Thyroid gland (tissue), 4 donors: ENCODE measurements around the gene ITPRID2.

Experiments
- POLR2A ChIP-seq, 2 donors: fragments of 450-650 bp; IDR thresholded peaks; one replicate each; pipeline ENCODE4 v1.6.1; 2017; ENCODE audit warnings: antibody characterized with exemption in 2 of 2, mild to moderate bottlenecking in 2 of 2, moderate library complexity in 1 of 2
- TF ChIP-seq, protein P1 (sequence below), 6 experiments: fragments of 200-600 bp in 3 of 6; fragments of 450-650 bp in 3 of 6; sonication (generic) in 3 of 6; IDR thresholded peaks; one replicate each; pipeline ENCODE4 v1.5.1; 2016 to 2019; ENCODE audit warnings: antibody characterized with exemption in 6 of 6, mild to moderate bottlenecking in 2 of 6, inconsistent platforms in 1 of 6, moderate library complexity in 1 of 6

DNA sequence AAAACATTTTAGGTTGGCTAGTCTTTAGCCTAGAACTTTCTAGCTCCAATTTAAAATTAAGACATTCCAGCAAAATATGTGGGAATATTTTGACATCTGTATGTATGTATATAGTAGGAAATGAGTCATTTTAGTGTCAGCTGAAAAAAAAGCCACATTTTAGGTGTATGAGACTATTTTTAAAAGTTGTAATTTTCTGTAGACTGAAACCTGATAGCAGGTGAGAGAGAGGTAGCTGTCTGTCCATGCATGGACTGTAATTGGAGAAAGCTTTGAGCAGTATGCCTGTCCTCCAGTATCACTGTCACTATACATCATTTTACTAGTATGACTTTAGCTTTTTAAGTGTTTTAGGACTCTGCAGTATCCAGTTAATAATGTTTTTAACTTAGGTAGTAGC is 68.0 kb downstream of the ITPRID2 start:
- TF ChIP-seq POLR2A (IDR thresholded peaks at IDR 0.05): no peak
- TF ChIP-seq, protein P1, sequence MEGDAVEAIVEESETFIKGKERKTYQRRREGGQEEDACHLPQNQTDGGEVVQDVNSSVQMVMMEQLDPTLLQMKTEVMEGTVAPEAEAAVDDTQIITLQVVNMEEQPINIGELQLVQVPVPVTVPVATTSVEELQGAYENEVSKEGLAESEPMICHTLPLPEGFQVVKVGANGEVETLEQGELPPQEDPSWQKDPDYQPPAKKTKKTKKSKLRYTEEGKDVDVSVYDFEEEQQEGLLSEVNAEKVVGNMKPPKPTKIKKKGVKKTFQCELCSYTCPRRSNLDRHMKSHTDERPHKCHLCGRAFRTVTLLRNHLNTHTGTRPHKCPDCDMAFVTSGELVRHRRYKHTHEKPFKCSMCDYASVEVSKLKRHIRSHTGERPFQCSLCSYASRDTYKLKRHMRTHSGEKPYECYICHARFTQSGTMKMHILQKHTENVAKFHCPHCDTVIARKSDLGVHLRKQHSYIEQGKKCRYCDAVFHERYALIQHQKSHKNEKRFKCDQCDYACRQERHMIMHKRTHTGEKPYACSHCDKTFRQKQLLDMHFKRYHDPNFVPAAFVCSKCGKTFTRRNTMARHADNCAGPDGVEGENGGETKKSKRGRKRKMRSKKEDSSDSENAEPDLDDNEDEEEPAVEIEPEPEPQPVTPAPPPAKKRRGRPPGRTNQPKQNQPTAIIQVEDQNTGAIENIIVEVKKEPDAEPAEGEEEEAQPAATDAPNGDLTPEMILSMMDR (IDR thresholded peaks at IDR 0.05): no peak
